ENCODE results near the gene SH3BGR. TPM values are rescaled to one million over a fixed set of nuclear protein-coding genes. Genes with fewer than 3 reads are reported as not detected.

SH3BGR gene
- total and polyA plus RNA-seq, 2 of the 8 experiments (the other 6 are each of a cell fraction or from before 2014, with no cell fraction given) = 2.1 to 5.9 TPM

DNA sequence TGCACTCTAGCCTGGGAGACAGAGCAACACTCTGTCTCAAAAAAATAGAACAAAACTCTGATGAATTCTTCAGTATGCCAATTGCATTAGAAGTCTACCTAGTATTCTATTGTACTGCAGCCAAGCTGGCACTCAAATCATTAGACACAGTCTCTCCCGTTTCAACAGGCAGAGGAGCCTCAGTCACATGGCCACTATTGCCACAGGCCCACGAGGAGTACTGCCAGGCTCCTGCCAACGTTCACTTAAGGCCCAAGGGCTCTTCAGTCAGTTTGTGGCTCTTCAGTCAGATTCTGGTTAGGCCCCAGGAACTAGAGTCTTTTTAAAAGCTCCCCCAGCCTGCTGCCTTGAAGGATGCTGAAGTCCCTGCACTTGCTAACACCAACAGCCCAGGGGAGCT, 73.4 kb downstream of the SH3BGR start (continued):
- TF ChIP-seq TEAD4 (IDR thresholded peaks at IDR 0.05; ENCODE audit: low read depth, low read length) = no peak
- TF ChIP-seq, protein P1, sequence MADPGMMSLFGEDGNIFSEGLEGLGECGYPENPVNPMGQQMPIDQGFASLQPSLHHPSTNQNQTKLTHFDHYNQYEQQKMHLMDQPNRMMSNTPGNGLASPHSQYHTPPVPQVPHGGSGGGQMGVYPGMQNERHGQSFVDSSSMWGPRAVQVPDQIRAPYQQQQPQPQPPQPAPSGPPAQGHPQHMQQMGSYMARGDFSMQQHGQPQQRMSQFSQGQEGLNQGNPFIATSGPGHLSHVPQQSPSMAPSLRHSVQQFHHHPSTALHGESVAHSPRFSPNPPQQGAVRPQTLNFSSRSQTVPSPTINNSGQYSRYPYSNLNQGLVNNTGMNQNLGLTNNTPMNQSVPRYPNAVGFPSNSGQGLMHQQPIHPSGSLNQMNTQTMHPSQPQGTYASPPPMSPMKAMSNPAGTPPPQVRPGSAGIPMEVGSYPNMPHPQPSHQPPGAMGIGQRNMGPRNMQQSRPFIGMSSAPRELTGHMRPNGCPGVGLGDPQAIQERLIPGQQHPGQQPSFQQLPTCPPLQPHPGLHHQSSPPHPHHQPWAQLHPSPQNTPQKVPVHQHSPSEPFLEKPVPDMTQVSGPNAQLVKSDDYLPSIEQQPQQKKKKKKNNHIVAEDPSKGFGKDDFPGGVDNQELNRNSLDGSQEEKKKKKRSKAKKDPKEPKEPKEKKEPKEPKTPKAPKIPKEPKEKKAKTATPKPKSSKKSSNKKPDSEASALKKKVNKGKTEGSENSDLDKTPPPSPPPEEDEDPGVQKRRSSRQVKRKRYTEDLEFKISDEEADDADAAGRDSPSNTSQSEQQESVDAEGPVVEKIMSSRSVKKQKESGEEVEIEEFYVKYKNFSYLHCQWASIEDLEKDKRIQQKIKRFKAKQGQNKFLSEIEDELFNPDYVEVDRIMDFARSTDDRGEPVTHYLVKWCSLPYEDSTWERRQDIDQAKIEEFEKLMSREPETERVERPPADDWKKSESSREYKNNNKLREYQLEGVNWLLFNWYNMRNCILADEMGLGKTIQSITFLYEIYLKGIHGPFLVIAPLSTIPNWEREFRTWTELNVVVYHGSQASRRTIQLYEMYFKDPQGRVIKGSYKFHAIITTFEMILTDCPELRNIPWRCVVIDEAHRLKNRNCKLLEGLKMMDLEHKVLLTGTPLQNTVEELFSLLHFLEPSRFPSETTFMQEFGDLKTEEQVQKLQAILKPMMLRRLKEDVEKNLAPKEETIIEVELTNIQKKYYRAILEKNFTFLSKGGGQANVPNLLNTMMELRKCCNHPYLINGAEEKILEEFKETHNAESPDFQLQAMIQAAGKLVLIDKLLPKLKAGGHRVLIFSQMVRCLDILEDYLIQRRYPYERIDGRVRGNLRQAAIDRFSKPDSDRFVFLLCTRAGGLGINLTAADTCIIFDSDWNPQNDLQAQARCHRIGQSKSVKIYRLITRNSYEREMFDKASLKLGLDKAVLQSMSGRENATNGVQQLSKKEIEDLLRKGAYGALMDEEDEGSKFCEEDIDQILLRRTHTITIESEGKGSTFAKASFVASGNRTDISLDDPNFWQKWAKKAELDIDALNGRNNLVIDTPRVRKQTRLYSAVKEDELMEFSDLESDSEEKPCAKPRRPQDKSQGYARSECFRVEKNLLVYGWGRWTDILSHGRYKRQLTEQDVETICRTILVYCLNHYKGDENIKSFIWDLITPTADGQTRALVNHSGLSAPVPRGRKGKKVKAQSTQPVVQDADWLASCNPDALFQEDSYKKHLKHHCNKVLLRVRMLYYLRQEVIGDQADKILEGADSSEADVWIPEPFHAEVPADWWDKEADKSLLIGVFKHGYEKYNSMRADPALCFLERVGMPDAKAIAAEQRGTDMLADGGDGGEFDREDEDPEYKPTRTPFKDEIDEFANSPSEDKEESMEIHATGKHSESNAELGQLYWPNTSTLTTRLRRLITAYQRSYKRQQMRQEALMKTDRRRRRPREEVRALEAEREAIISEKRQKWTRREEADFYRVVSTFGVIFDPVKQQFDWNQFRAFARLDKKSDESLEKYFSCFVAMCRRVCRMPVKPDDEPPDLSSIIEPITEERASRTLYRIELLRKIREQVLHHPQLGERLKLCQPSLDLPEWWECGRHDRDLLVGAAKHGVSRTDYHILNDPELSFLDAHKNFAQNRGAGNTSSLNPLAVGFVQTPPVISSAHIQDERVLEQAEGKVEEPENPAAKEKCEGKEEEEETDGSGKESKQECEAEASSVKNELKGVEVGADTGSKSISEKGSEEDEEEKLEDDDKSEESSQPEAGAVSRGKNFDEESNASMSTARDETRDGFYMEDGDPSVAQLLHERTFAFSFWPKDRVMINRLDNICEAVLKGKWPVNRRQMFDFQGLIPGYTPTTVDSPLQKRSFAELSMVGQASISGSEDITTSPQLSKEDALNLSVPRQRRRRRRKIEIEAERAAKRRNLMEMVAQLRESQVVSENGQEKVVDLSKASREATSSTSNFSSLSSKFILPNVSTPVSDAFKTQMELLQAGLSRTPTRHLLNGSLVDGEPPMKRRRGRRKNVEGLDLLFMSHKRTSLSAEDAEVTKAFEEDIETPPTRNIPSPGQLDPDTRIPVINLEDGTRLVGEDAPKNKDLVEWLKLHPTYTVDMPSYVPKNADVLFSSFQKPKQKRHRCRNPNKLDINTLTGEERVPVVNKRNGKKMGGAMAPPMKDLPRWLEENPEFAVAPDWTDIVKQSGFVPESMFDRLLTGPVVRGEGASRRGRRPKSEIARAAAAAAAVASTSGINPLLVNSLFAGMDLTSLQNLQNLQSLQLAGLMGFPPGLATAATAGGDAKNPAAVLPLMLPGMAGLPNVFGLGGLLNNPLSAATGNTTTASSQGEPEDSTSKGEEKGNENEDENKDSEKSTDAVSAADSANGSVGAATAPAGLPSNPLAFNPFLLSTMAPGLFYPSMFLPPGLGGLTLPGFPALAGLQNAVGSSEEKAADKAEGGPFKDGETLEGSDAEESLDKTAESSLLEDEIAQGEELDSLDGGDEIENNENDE (IDR thresholded peaks at IDR 0.05; ENCODE audit: insufficient replicate concordance, low read length) = no peak
